ENCODE data around the gene RND1. TPM values are rescaled to one million over a fixed set of nuclear protein-coding genes. Genes with fewer than 3 reads are reported as not detected.
"Not testable (repeated sequence)": the region's sequence is repeated elsewhere in the genome, so short reads cannot be mapped to it uniquely, and the experiment has no call there.

Gene RND1
- total RNA-seq: 3.4 and 10.9 TPM in 2 replicates

- DNase-seq: peak; percentile 97
These were observed at the start of gene RND1 for GRCh38 chr12:48865281-48866051. Gene RND1 (minus strand): TSS chr12:48865870. CDS start chr12:48865767, 103 bp downstream.

DNA sequence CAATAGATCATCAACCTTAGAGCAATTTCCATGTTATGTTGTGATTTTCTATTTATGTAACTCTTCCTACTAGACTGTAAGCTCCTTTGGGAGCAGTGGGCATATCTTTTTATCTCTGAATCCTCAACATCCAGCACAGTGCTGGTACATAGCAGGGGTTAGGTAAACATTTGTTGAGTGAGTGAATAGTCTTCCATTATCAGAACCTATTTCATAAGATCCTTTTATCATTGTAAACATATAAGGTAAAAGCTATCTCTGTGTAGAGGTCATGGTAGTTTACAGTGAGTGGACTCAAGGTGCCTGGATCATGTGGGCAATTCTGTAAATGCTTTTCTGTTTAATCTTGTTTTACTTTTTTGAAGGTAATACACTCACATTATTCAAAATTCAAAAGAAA, 44.5 kb upstream of the RND1 start:
- DNase-seq: no peak

- DNase-seq: not testable (repeated sequence)
These were observed 44.0 kb upstream of the RND1 start for GRCh38 chr12:48909698-48910097.

- no peak for DNase-seq
These were observed 41.6 kb upstream of the RND1 start for GRCh38 chr12:48907245-48907644.

DNA sequence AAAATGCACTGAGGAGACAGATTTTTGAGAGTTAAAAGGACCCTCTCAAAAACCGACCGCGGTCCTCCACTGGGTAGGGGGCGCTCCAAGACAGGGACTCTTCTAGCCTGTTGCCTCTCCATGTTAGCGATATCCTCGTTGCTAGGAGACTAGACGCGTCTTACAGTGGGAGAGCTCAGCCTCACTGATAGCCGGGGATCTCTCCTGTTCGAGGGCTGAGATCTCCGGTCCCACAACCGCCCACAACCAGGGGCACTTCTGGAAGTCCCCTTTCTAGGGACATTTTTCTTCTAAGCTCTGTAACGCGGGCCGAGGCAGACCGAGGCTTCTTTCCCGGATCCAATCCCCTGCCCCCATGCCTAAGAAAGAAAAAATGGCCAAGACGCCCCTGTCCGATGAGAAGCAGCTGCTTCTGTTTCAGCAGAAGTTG, 38.3 kb upstream of the RND1 start:
- peak; percentile 90 for DNase-seq

GRCh38 chr12:48903363-48903981, 37.8 kb upstream of the RND1 start:
- peak; percentile 37 for DNase-seq

DNA sequence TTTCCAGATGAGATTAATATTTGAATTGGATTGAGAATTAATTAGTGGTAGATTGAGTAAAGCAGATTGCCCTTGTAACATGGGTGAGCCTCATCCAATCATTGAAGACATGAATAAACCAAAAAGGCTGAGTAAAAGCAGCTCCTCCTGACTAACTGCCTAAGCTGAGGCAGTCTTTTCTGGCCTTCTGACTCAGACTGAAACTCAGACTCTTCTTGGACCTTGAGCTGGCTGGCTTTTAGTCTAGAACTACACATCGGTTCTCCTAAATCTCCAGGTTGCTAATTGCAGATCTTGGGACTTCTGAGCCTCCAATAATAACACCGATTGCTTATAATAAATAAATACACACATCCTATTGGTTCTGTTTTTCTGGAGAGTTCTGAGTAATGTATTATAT, 35.6 kb upstream of the RND1 start:
- DNase-seq: no peak

GRCh38 chr12:48899651-48900050, 34.0 kb upstream of the RND1 start:
- no peak for DNase-seq

- no peak for DNase-seq
These were observed 28.6 kb upstream of the RND1 start for GRCh38 chr12:48894271-48894670.

DNA sequence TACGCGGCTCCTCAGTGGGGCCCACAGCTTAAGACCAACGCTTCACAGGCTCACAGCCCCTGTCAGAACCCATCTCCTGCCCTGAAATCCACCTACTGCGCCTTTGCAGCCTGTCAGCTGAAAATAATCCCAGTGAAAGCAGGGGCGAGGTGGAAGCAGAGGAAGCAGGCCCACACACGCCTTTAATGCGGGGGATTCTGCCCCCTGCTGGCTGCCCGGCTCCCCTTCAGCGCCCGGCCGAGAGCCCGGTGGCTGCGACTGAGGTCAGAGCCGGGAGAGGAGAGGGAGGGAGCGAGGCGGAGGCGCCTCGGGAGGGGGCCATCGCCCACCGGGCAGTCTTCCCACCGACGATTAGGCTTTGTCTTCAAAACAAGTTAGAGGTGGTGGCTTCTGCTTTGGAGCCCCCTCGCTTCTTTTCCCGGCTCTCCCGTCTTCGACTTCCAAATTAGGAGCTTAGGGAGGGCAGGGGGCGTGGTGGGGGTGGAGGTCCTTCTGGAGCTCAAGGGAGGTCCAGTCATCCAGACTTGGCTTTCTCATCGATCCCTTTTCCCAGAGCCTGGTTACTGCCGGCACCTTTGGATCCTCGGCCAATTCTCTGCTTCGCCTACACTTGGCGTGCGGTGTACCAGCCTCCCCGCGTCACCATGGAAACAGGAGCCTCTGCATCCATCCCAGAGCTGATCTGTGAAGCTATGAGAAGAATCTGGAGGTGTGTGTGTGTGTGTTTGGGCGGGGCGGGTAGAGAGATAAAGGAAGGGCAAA, 25.2 kb upstream of the RND1 start:
- DNase-seq: peak; percentile 86

GRCh38 chr12:48889679-48890078, 24.0 kb upstream of the RND1 start:
- DNase-seq: no peak

DNA sequence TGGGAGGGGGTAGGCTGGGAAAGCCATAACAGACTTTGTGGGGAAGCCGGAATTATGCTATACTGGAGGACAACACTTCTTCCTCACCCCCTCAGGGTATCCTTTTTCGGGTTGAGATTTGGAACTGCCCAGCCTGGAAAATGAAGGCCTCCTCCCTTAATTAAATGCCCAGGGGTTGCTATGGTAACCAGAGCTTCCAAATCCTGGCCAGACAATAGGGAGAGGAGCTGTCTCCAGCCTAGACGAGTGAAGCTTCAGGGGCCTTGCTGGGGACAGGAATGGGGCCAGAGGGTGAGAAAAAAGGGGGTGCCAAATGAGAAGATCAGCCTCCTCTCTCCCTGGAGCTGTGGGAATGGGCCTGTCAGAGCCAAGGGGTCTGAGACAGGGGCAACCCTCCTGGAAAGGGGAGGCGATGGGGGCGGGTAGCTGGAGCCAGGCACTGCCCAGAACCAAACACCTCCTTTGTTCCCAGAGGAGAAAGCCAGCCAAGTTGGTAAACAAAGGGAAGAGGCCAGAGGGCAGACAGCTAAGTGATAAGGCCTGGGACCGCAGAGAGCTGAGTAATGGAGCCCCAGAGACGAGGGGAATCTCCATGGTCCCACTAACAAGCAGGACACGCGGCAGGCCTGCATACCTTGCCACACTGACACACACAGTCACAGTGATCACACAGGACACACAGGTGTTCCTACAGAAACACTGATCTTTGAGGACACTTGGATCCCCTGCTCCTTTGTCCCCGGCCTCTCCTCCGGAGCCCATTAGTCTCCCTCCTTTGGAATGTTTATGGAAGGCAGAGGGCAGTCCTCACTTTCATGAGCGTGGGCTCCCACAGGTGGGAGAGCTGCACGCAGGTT, 17.9 kb upstream of the RND1 start:
- DNase-seq: peak; percentile 67

DNA sequence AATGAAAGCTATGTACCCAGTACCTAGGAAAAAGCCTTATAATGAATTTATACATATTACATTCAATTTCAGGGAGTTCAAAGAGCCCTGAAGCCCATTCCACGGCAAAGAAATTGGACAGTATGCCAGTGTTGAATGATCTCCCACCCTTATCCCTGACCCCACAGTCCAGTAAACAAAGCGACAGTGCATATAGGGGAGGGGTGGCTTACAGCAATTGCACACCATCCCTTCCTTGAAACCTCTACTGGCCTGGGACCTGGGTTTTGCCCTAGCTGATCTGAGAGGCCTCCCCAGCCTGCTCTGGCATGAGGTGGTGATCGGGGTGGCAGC, 17.3 kb upstream of the RND1 start:
- DNase-seq: peak; percentile 20

- DNase-seq: peak; percentile 91
These were observed 16.6 kb upstream of the RND1 start for GRCh38 chr12:48882315-48882687.

DNA sequence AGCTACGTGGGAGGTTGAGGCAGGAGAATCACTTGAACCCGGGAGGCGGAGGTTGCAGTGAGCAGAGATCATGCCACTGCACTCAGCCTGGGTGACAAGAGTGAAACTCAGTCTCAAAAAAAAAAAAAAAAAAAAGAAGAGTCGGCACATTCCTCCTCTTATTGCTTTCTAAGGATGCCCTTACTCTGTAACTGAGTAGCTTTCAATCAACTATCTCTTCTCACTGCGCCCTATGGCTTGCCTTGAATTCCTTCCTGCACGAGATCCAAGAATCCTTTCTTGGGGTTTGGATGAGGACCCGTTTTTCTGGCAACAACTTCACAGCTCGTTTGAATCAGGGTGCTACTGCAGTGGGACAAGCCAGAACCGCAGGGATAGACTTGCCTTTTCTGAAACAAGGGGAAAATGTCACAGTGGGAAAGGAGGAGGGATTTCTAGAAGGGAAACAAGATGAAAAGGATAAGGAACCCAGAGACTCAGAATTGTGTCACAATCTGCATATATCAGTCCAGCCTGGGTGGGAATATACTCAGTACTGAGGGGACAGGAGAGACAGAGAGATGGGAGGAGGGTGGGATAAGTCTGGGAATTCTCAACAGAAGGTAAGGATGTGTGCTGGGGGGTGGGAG, 16.1 kb upstream of the RND1 start:
- no peak for DNase-seq

GRCh38 chr12:48880647-48881046, 15.0 kb upstream of the RND1 start:
- no peak for DNase-seq

- DNase-seq: no peak
These were observed 12.9 kb upstream of the RND1 start for GRCh38 chr12:48878548-48878947.

- DNase-seq: peak; percentile 34
These were observed 10.4 kb upstream of the RND1 start for GRCh38 chr12:48875944-48876515.

GRCh38 chr12:48873534-48873933, 7.9 kb upstream of the RND1 start:
- not testable (repeated sequence) for DNase-seq

DNA sequence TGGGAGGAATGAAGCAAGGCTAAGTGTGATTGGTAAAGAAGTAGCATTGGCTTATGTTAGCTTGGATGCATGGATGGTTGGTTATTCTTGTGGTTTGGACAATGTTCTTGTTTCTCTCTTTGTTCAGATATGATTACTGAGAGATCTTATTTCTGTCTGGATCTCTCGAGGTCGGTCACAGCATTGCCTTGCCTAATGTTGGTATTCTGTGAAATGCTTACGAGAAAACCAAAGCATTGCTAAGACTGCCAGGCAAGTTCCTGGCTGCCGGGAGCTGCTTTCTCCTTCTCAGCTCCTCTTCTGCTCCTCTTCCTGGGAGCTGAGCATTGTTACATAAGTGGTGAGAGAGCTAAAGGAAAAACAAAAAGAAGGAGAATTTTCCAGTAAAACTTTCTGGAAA, 7.4 kb upstream of the RND1 start:
- no peak for DNase-seq

DNA sequence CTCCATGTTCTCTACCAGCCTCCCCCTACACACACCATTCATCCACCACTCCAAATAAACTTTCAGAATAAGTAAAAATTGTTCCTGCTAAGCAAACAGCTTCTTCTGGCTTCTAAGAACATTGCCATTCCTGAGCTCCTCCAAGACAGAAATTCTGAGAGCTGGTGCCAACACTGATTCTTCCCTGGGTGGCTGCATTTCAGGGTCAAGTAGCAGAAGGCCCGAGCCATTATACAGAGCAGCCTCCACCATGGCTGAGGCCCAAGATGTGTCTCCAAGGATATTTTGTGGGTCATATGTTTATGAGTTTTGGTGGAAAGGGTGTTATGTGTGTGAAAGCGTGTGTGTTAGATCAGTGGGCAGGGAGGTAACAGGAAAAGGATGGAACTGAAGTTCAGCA, 3.5 kb upstream of the RND1 start:
- no peak for DNase-seq

DNA sequence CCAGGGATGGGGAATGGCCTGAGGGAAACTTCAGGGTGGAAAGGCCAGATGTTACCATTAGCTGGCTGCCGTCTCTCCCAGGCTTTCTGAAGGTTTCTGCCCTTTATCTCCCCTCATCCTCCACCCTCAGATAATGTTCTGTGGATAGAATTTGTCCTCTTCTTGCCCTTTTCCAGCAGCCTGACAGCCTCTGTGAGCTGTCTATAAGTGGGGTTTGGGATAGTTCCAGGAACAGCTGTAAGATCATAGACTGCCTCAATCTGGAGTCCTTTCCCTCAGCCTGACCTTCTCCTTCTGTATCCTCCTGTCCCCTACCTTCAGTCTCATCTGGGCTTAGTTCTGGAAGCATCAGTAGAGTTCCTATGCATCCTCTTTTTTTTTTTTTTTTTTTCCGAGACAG, 2.8 kb upstream of the RND1 start:
- no peak for DNase-seq

Data from dermis blood vessel endothelial cell (primary cell).